Retinal pigment epithelial cell (primary cell): ENCODE data around the gene CENPU.

ENCODE experiments used
- DNase-seq: peaks from one replicate; pipeline ENCODE4 v3.0.0-alpha.2; 2010; ENCODE audit warnings: low read depth
- H3K4me3 ChIP-seq: 2 replicates; pipeline ENCODE4 v1.5.1; 2011; ENCODE audit warnings: mild to moderate bottlenecking, low read length, control low read depth, moderate library complexity
- TF ChIP-seq, protein P1 (sequence below): conservative IDR thresholded peaks from 2 replicates; pipeline ENCODE4 v1.5.1; 2011; ENCODE audit warnings: low read depth, low read length, control low read depth, inconsistent platforms

The CENPU gene

DNA sequence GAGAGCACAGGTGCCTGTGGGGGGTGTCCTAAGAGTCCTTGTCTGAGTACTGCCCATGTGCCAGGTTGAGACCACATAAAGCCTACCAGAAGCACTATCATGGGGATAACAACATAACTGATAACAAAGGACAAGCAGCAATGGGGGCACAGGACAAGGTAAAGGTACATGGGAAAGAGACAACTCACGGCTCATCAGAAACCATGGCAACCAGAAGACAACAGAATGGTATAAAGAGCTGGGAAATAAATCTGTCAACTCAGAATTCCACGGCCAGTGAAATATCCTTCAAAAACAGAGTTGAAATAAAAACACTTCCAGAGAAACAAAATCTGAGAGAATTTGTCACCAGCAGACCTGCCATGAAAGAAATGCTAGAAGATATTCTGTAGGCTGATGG, 20.0 kb downstream of the CENPU start:
- no peak overlapping the region for H3K4me3 ChIP-seq
- TF ChIP-seq, protein P1, sequence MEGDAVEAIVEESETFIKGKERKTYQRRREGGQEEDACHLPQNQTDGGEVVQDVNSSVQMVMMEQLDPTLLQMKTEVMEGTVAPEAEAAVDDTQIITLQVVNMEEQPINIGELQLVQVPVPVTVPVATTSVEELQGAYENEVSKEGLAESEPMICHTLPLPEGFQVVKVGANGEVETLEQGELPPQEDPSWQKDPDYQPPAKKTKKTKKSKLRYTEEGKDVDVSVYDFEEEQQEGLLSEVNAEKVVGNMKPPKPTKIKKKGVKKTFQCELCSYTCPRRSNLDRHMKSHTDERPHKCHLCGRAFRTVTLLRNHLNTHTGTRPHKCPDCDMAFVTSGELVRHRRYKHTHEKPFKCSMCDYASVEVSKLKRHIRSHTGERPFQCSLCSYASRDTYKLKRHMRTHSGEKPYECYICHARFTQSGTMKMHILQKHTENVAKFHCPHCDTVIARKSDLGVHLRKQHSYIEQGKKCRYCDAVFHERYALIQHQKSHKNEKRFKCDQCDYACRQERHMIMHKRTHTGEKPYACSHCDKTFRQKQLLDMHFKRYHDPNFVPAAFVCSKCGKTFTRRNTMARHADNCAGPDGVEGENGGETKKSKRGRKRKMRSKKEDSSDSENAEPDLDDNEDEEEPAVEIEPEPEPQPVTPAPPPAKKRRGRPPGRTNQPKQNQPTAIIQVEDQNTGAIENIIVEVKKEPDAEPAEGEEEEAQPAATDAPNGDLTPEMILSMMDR, result no peak
- DNase-seq, result no peak

DNA sequence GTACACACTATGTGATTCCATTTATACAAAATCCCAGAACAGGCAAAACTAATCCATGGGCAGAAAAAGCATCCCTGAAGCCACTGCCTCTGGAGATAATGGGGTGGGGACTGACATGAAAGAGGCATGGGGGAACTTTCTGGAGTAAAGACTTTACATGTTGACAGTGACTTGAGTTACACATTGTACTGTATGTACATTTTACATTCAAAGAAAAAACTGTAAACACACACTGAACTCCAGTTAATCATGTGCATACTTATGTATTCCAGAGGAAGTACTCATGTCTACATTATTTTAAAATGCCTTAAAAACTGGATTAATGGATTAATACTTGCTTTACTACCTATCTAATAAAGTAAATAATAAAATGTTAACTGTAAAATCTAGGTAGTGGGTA, 21.6 kb downstream of the CENPU start:
- DNase-seq, result no peak
- TF ChIP-seq, protein P1, result no peak
- no peak overlapping the region for H3K4me3 ChIP-seq

DNA sequence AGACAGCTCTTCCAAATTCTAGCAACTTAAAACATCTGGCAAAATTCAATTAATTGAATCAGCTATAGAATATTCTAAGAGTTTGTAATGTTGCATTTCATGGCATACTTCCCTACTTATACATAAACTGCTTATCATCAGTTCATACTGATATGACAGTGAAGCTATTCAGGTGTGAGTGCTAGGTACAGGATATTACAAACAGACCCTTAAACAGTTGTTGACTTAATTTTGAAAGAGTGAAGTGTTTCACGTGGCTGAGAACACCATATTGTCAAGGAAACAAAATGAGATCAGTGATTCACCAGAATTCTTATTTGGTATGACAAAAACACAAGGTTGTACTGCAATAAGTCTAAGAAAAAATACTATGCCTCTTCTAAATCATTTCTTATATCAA, 27.4 kb downstream of the CENPU start:
- TF ChIP-seq, protein P1, result no peak
- DNase-seq, result no peak
- H3K4me3 ChIP-seq, result no peak overlapping the region

DNA sequence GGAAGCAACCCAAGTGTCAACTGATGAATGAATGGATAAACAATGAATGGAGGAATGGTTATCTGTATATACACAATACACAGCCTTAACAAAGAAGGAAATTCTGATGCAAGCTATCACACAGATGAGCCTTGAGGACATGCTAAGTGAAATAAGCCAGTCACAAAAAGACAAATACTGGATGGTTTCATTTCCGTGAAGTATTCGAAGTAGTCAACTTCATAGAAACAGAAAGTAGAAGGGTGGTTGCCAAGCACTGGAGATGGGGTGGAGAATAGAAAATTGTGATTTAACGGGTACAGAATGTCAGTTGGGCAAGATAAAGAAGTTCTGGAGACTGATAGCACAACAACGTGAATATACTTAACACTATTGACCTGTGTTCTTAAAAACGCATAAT, 28.2 kb downstream of the CENPU start:
- H3K4me3 ChIP-seq, result no peak overlapping the region
- no peak for DNase-seq
- TF ChIP-seq, protein P1, result no peak

DNA sequence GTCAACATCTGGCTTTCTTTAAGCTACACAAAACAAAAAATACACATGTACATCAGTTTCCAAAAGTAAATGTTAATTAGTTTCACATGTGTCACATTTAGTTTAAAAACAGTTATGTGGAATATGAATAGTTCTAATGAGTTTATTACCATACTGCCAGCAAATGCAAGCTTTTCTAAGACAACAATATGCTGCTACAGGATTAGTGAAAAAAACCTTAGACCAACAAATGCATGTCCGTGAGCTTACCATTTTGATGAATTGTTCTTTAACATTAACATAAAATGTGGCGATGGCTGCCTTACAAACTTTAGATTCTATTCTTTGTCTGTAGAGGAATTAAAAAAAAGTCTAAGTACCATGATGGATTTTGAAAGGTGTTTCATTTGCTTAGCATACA, 31.8 kb downstream of the CENPU start:
- H3K4me3 ChIP-seq, result no peak overlapping the region
- TF ChIP-seq, protein P1, result no peak
- DNase-seq, result no peak

DNA sequence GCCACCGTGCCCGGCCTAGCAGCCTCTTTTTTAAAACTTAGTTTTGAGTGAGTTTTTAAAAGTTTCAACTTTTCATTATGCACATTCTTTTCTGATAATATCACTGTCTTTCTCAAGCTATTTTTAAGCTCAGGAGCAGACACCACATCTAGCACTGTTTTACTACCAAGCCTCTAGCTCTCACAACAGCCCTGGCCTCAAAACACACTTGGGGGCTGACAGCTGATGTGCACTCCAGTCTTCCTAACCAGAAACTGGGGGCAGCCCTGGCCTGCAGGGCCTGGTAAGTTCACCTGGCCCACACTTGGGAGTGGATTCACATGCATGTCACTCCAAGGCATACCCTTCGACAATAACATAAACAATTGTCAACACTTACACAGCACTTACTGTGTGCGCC, 34.0 kb downstream of the CENPU start:
- DNase-seq, result no peak
- H3K4me3 ChIP-seq, result no peak overlapping the region
- TF ChIP-seq, protein P1, result no peak

DNA sequence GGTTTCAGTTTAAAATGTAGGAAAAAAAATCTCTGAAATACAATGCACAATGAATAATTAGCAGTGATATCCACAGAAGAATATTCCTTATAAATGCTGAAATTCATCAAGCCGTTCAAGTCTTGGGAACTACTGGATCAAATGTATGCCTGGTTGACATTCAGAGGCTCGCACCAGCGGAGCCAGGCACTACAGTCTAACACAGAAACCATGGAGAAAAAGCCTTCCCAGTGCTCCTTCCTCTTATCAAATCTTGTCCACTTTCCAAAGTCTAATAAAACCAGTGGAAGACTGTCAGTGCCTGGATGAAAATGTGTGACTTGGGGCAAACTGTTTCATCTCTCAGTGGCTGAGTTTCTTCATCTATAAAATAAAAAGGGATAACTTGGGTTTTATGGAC, 35.9 kb downstream of the CENPU start:
- no peak overlapping the region for H3K4me3 ChIP-seq
- DNase-seq, result no peak
- TF ChIP-seq, protein P1, result no peak
